RWPE2 (cell line): Measurements from ENCODE around the gene NYNRIN.

Experiments
- ATAC-seq: fragments of 200-7000 bp; cut with Tn5 transposase; 3 replicates; pipeline ENCODE4 v1.9.1; 2021; ENCODE audit warnings: low read depth
- DNase-seq: peaks from one replicate; pipeline ENCODE4 v3.0.0-alpha.2; 2020; ENCODE audit warnings: low spot score
- H3K27ac ChIP-seq: fragments of 450-650 bp; 2 replicates; pipeline ENCODE4 v1.5.1; 2017; ENCODE audit warnings: mild to moderate bottlenecking; ENCODE audit not compliant: poor library complexity, severe bottlenecking
- H3K27me3 ChIP-seq: fragments of 250-450 bp; sonication (Bioruptor Pico); 2 replicates; pipeline ENCODE4 v1.5.1; 2021; ENCODE audit warnings: mild to moderate bottlenecking, moderate library complexity; ENCODE audit not compliant: insufficient read depth, poor library complexity, severe bottlenecking
- H3K36me3 ChIP-seq: fragments of 250-450 bp; sonication (Bioruptor Pico); 2 replicates; pipeline ENCODE4 v1.5.1; 2020; ENCODE audit warnings: low read depth, mild to moderate bottlenecking, moderate library complexity
- H3K4me1 ChIP-seq: fragments of 250-450 bp; sonication (Bioruptor Pico); 2 replicates; pipeline ENCODE4 v1.5.1; 2021; ENCODE audit warnings: mild to moderate bottlenecking, moderate library complexity; ENCODE audit not compliant: insufficient read depth, poor library complexity, severe bottlenecking
- H3K4me3 ChIP-seq: fragments of 250-450 bp; sonication (Bioruptor Pico); 2 replicates; pipeline ENCODE4 v1.5.1; 2021; ENCODE audit warnings: mild to moderate bottlenecking, moderate library complexity; ENCODE audit not compliant: severe bottlenecking
- H3K9me3 ChIP-seq: fragments of 250-450 bp; sonication (Bioruptor Pico); 2 replicates; pipeline ENCODE4 v1.5.1; 2021; ENCODE audit warnings: mild to moderate bottlenecking, moderate library complexity; ENCODE audit not compliant: severe bottlenecking
- TF ChIP-seq, protein P1 (sequence below): fragments of 450-650 bp; IDR thresholded peaks from one replicate; pipeline ENCODE4 v1.5.1; 2017; ENCODE audit warnings: mild to moderate bottlenecking, moderate library complexity; ENCODE audit not compliant: poor library complexity, severe bottlenecking

NYNRIN gene

GRCh38 chr14:24399999-24400718 lies 1.4 kb downstream of the NYNRIN start:
- Histone ChIP-seq H3K27ac (no peak overlapping the region), H3K27me3 (no peaks in the 10 kb centered on the region), H3K4me3 (no peak overlapping the region), H3K4me1 (peaks cover 8% of the 10 kb centered on the region), H3K9me3 (no peaks in the 10 kb centered on the region), H3K36me3 (no peaks in the 10 kb centered on the region)
- TF ChIP-seq, protein P1, sequence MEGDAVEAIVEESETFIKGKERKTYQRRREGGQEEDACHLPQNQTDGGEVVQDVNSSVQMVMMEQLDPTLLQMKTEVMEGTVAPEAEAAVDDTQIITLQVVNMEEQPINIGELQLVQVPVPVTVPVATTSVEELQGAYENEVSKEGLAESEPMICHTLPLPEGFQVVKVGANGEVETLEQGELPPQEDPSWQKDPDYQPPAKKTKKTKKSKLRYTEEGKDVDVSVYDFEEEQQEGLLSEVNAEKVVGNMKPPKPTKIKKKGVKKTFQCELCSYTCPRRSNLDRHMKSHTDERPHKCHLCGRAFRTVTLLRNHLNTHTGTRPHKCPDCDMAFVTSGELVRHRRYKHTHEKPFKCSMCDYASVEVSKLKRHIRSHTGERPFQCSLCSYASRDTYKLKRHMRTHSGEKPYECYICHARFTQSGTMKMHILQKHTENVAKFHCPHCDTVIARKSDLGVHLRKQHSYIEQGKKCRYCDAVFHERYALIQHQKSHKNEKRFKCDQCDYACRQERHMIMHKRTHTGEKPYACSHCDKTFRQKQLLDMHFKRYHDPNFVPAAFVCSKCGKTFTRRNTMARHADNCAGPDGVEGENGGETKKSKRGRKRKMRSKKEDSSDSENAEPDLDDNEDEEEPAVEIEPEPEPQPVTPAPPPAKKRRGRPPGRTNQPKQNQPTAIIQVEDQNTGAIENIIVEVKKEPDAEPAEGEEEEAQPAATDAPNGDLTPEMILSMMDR = no peak
- ATAC-seq = no peak
- DNase-seq = no peak

DNA sequence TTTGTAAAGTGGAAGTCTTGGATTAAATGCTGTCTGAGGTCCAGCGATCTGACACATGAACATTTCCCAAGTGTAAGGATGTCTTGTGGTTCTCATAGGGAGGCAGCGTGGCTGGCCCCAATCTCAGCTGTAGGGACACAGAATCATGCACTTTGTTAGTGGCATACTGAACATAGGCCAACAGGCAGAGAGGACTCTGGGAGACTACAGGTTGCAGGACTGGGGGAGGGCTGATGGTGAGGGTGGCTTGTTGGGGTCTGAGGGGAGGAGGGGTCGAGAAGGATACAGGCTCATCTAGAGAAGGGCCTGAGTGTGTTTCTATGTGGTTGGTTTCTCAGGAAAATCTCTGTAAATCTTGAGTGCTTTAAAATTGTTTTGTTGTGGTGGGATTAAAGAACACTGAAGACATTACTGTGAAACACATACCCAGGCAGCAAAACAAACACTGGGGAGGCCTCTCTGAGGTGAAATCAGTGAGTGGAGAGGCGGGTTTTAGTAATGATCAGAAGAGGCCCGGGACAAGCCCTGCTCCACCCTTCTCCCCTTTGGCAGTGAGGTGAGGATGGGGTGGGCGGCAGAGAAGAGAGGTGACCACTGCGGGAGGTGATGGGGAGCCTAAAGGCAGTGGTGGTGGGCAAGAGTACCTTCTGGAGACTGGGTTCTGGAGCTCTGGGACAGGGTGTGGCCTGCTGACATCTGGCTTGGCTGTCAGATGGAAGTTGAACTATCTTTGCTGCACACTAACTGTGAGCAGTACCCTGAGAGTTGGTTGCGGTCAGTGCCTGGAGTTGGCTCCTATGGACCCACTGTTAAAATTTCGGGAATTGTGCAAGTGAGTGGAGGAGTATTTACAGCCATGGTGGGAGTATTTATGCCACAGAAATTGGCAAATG lies 3.3 kb downstream of the NYNRIN start:
- TF ChIP-seq, protein P1 = no peak
- ATAC-seq = no peak
- DNase-seq = no peak
- Histone ChIP-seq H3K27me3 (no peaks in the 10 kb centered on the region), H3K4me1 (no peaks in the 10 kb centered on the region), H3K9me3 (no peaks in the 10 kb centered on the region), H3K36me3 (no peaks in the 10 kb centered on the region), H3K4me3 (no peak overlapping the region), H3K27ac (no peak overlapping the region)

DNA sequence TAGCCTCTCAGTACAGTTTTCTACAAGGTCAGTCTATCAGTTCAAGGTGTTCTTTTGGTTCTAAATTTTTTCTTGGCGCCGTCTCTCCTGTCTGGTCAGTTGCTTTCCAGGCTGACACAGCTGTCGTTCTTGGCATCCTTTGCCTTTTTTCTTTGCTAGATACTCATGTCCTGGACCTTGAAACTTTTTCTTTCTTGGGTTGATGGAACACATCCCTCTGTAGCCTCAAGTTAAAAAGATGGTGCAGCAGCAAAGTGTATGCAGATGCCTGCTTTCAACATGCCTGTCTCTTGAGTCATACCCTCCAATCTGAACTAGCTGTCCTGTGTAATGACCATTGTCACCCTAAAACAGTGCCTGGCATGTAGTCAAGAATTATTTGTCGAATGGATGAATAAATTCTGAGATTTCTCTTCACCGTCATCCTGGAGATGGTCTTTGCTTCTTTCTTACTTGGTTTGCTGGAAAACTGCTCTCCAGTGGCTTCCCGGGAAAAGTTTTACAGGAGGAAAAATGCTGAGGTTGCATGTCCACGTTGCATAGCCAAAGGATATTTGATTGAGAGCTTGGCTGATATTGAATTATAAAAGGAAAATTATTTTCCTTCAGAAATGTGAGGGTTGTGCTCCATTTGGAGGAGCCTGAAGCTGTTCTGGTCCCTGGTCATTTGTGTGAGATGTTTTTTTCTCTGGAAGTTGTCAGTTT lies 4.6 kb downstream of the NYNRIN start:
- Histone ChIP-seq H3K27ac (no peak overlapping the region), H3K9me3 (no peaks in the 10 kb centered on the region), H3K4me1 (no peaks in the 10 kb centered on the region), H3K36me3 (no peaks in the 10 kb centered on the region), H3K27me3 (no peaks in the 10 kb centered on the region), H3K4me3 (no peak overlapping the region)
- TF ChIP-seq, protein P1 = no peak
- ATAC-seq = peak; percentile 43; the same call in 1 of the 3 replicates
- DNase-seq = no peak

DNA sequence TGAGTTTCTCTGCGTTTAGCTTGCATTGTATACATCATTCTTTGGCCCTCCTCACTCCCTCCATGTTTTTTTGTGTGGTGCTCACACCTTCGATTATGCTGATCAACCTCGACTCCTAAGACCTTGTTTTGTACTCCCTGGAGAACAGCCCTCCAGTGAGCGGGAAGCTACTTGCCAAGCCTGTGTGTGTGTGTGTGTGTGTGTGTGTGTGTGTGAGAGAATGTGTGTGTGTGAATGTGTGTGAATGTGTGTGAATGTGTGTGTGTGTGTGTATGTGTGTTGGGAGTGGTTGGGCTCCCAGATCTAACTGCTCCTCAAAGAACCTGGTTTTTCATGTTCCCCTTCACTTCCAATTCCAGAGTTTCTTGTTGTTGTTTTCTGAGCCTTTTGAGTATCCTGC lies 6.0 kb downstream of the NYNRIN start:
- no peaks in the 10 kb centered on the region for H3K27me3 ChIP-seq
- H3K9me3 ChIP-seq = no peaks in the 10 kb centered on the region
- no peak for DNase-seq
- no peaks in the 10 kb centered on the region for H3K4me1 ChIP-seq
- H3K36me3 ChIP-seq = no peaks in the 10 kb centered on the region
- TF ChIP-seq, protein P1 = no peak
- no peak for ATAC-seq
- no peak overlapping the region for H3K27ac ChIP-seq
- no peak overlapping the region for H3K4me3 ChIP-seq
